Endothelial cell of umbilical vein (primary cell): Measurements from ENCODE around the gene CLDN15.
"Not testable (repeated sequence)": the region's sequence is repeated elsewhere in the genome, so short reads cannot be mapped to it uniquely, and the experiment has no call there.

Source experiments
- EZH2 ChIP-seq: IDR thresholded peaks from 2 replicates; pipeline ENCODE4 v1.6.1; 2012; ENCODE audit warnings: borderline replicate concordance, low read depth, mild to moderate bottlenecking, moderate library complexity, low read length, inconsistent platforms; ENCODE audit not compliant: severe bottlenecking
- GATA2 ChIP-seq: IDR thresholded peaks from 2 replicates; pipeline ENCODE4 v1.7.0; 2011; ENCODE audit warnings: low read depth, mild to moderate bottlenecking, moderate library complexity, mixed read lengths, low read length; ENCODE audit not compliant: insufficient read length, insufficient read depth
- POLR2A ChIP-seq: IDR thresholded peaks from 2 replicates; pipeline ENCODE4 v1.6.1; 2012; ENCODE audit warnings: low read depth, mild to moderate bottlenecking, control low read depth, low read length
- POLR2AphosphoS5 ChIP-seq: IDR thresholded peaks from 2 replicates; pipeline ENCODE4 v1.6.1; 2012; ENCODE audit warnings: low read depth, mild to moderate bottlenecking, control low read depth, low read length, moderate library complexity; ENCODE audit not compliant: insufficient read depth
- TF ChIP-seq, protein P1 (sequence below), 2 donors: IDR thresholded peaks; 1 replicate in 1 of 2; 2 replicates in 1 of 2; pipeline ENCODE4 v1.5.1; 2011; ENCODE audit warnings: low read length in 2 of 2, mild to moderate bottlenecking in 2 of 2, moderate library complexity in 2 of 2, control low read depth in 1 of 2, inconsistent platforms in 1 of 2, low read depth in 1 of 2; ENCODE audit not compliant: insufficient read depth in 1 of 2; ENCODE audit errors: extremely low read depth in 1 of 2
- TF ChIP-seq, protein P2 (sequence below): IDR thresholded peaks from 2 replicates; pipeline ENCODE4 v1.6.1; 2011; ENCODE audit not compliant: insufficient read depth, insufficient read length

DNA sequence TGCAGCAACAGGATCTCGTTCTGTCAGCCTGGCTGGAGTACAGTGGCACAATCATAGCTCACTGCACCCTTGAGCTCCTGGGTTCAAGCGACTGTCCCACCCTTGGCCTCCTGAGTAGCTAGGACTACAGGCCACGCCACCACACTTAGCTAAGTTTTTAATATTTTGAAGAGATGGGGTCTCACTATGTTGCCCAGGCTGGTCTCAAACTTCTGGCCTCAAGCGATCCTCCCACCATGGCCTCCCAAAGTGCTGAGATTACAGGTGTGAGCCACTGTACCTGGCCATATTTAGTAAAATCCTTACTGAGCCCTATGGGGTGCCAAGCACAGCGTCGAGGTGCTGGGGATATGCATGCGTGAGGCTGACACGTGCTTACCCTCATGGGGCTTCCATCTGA, 43.3 kb upstream of the CLDN15 start:
- TF ChIP-seq, protein P1, sequence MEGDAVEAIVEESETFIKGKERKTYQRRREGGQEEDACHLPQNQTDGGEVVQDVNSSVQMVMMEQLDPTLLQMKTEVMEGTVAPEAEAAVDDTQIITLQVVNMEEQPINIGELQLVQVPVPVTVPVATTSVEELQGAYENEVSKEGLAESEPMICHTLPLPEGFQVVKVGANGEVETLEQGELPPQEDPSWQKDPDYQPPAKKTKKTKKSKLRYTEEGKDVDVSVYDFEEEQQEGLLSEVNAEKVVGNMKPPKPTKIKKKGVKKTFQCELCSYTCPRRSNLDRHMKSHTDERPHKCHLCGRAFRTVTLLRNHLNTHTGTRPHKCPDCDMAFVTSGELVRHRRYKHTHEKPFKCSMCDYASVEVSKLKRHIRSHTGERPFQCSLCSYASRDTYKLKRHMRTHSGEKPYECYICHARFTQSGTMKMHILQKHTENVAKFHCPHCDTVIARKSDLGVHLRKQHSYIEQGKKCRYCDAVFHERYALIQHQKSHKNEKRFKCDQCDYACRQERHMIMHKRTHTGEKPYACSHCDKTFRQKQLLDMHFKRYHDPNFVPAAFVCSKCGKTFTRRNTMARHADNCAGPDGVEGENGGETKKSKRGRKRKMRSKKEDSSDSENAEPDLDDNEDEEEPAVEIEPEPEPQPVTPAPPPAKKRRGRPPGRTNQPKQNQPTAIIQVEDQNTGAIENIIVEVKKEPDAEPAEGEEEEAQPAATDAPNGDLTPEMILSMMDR (IDR thresholded peaks at IDR 0.05; ENCODE audit: extremely low read depth in 1 of 2, insufficient read depth in 1 of 2, low read depth in 1 of 2, low read length in 2 of 2), result not testable (repeated sequence)
- TF ChIP-seq POLR2AphosphoS5, POLR2A, EZH2, GATA2: not testable (repeated sequence)
- TF ChIP-seq, protein P2, sequence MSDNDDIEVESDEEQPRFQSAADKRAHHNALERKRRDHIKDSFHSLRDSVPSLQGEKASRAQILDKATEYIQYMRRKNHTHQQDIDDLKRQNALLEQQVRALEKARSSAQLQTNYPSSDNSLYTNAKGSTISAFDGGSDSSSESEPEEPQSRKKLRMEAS, result not testable (repeated sequence)
